Large intestine (tissue), 3 donors: ENCODE measurements around the gene TUBGCP2. TPM values are rescaled to one million over a fixed set of nuclear protein-coding genes. Genes with fewer than 3 reads are reported as not detected.
"Not testable (repeated sequence)": the region's sequence is repeated elsewhere in the genome, so short reads cannot be mapped to it uniquely, and the experiment has no call there.

ENCODE experiments used
- DNase-seq, 2 donors: peaks; one replicate each; pipeline versions ENCODE4 v3.0.0 to v3.0.0-alpha.2; 2013
- H3K27ac ChIP-seq: one replicate; pipeline ENCODE4 v1.5.1; 2013; ENCODE audit warnings: low read length
- H3K27me3 ChIP-seq: 2 replicates; pipeline ENCODE4 v1.6.1; 2013; ENCODE audit warnings: low read length; ENCODE audit not compliant: control insufficient read depth, insufficient read depth
- H3K36me3 ChIP-seq: 2 replicates; pipeline ENCODE4 v1.6.1; 2013; ENCODE audit warnings: low read length; ENCODE audit not compliant: control insufficient read depth, insufficient read depth
- H3K4me1 ChIP-seq: one replicate; pipeline ENCODE4 v1.6.1; 2013; ENCODE audit warnings: low read length; ENCODE audit not compliant: control insufficient read depth, insufficient read depth
- H3K4me3 ChIP-seq: one replicate; pipeline ENCODE4 v1.5.1; 2013; ENCODE audit warnings: low read length
- H3K9me3 ChIP-seq: one replicate; pipeline ENCODE4 v1.6.1; 2013; ENCODE audit warnings: mild to moderate bottlenecking, low read depth, low read length, moderate library complexity; ENCODE audit not compliant: control insufficient read depth
- WGBS: methylation state at CpG from one replicate; pipeline ENCODE4 v1.1.5; 2013; ENCODE audit warnings: low lambda C conversion rate; ENCODE audit not compliant: insufficient coverage; 5-methylcytosine and 5-hydroxymethylcytosine counted together
- polyA plus RNA-seq: library from polyadenylated mRNA; unstranded; fragments of 120-200 nt; gene quantifications from one replicate; pipeline ENCODE4 v1.2.1, GENCODE V29; 2013

The TUBGCP2 gene
- polyA plus RNA-seq, 1 donor = 53.2 TPM

DNA sequence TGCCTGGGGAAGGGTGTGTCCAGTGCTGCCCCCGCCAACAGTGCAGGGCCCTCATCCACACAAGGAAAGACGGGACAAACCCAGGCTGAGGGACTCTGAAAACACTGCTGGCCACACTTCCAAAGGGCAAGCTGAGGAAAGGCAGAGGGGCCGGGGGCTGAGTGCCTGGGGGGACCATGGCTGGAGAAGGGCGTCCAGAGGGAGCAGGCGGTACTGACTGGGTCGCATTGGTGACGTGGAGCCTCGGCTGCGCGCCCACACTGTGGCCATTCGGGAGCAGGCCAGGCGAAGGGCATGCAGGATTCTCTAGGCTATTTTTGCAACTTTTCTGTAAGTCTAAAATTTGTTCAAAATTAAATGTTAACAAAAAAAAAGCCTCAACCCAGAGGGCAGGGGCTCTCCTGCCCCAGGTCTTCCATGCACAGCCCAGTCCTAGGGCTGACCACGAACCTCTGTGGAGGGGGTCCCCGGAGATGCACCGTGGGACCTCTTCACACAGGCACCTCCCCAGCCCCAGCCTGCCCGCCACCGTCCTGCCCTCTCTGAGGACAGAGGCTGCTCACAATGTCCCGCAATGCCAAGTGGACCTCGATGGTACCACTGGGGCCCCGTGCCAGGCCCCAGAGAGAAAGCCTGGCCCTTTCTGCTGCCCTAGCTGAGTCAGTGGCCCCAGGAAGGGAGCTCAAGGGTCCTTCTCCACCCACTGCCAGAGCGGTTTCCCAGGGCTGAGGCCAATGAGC is 42.4 kb downstream of the TUBGCP2 start:
- no peak overlapping the region for H3K4me3 ChIP-seq
- H3K9me3 ChIP-seq = no peaks in the 10 kb centered on the region
- DNase-seq = no peak
- WGBS = no CpG with 5 or more reads among the region's 21 CpGs
- H3K36me3 ChIP-seq = no peaks in the 10 kb centered on the region
- no peak overlapping the region for H3K27ac ChIP-seq
- H3K27me3 ChIP-seq = peaks cover 3% of the 10 kb centered on the region
- H3K4me1 ChIP-seq = peaks cover 11% of the 10 kb centered on the region

DNA sequence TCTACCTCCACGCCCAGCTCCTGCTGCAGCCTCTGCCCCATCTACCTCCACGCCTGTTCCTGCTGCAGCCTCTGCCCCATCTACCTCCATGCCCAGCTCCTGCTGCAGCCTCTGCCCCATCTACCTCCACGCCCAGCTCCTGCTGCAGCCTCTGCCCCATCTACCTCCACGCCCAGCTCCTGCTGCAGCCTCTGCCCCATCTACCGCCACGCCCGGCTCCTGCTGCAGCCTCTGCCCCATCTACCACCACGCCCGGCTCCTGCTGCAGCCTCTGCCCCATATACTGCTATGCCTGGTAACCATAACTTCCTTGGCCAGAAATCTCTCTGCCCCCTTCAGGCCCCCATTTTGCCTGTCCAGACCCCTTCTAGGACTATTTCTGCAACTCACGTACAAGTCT is 43.6 kb downstream of the TUBGCP2 start:
- not testable (repeated sequence) for H3K9me3 ChIP-seq, H3K27me3 ChIP-seq, H3K4me3 ChIP-seq, H3K36me3 ChIP-seq, H3K27ac ChIP-seq, DNase-seq
- peaks cover 11% of the 10 kb centered on the region for H3K4me1 ChIP-seq
- no CpG with 5 or more reads among the region's 10 CpGs for WGBS

DNA sequence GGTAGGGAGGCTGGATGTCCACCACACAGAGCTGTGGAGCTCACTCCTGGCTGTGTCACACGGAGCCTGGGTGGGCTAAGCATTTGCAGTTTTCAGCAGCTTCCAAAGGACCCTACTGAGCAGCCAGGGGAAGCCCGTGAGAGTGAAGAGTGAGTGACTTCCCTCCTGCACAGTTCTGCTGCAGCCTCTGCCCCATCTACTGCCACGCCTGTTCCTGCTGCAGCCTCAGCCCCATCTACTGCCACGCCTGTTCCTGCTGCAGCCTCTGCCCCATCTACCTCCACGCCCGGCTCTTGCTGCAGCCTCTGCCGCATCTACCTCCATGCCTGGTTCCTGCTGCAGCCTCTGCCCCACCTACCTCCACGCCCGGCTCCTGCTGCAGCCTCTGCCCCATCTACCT is 44.2 kb downstream of the TUBGCP2 start:
- H3K27me3 ChIP-seq = peaks cover 3% of the 10 kb centered on the region
- H3K9me3 ChIP-seq = no peaks in the 10 kb centered on the region
- H3K4me1 ChIP-seq = peaks cover 11% of the 10 kb centered on the region
- no peak overlapping the region for H3K4me3 ChIP-seq
- no peaks in the 10 kb centered on the region for H3K36me3 ChIP-seq
- no CpG with 5 or more reads among the region's 9 CpGs for WGBS
- DNase-seq = no peak
- H3K27ac ChIP-seq = no peak overlapping the region

DNA sequence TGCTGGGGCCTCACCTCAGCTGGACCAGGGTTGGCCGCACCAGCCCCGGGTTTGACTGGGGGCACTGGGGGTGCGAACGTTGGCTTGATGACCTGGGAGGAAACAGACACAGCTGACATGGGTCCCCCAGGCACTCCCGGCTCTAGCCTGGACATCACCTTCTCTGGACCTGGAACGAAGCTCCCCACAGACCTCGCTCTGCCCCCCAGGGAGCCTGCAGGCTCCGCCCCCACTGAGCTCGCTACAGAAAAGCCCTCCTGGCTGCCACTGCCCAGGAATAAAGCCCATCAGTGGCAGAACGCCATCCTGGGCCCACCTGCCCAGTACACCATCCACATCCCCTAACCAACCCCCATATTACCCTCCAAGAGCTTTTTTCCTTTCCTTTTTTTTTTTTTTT is 45.0 kb downstream of the TUBGCP2 start:
- DNase-seq = no peak
- WGBS = no CpG with 5 or more reads among the region's 10 CpGs
- H3K27me3 ChIP-seq = peaks cover 3% of the 10 kb centered on the region
- H3K36me3 ChIP-seq = no peaks in the 10 kb centered on the region
- H3K4me1 ChIP-seq = peaks cover 11% of the 10 kb centered on the region
- H3K9me3 ChIP-seq = no peaks in the 10 kb centered on the region
- no peak overlapping the region for H3K27ac ChIP-seq
- no peak overlapping the region for H3K4me3 ChIP-seq

DNA sequence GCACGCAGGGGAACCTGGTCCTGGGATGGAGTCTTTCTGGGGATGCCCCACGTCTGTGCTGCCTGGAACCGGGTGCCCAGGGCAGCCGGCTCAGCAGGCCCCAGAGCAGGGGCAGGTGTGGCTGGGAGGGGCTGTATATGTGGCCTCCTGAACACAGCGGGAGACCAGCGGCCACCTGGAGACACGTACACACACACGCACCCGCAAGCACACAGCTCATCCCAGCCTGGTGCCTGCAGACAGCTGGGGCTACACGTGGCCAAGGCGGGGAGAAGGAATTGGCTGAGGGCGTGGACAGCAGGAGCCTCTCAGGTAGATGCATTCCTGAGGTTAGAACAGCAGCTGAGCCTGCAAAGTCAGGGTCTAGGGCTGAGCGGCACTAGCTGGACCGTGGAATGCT is 46.0 kb downstream of the TUBGCP2 start:
- Histone ChIP-seq H3K4me1 (peaks cover 17% of the 10 kb centered on the region), H3K27ac (no peak overlapping the region), H3K9me3 (no peaks in the 10 kb centered on the region), H3K4me3 (no peak overlapping the region), H3K36me3 (no peaks in the 10 kb centered on the region), H3K27me3 (peaks cover 3% of the 10 kb centered on the region)
- peak in 1 of 2 donors; percentile 50 for DNase-seq
- no CpG with 5 or more reads among the region's 14 CpGs for WGBS

DNA sequence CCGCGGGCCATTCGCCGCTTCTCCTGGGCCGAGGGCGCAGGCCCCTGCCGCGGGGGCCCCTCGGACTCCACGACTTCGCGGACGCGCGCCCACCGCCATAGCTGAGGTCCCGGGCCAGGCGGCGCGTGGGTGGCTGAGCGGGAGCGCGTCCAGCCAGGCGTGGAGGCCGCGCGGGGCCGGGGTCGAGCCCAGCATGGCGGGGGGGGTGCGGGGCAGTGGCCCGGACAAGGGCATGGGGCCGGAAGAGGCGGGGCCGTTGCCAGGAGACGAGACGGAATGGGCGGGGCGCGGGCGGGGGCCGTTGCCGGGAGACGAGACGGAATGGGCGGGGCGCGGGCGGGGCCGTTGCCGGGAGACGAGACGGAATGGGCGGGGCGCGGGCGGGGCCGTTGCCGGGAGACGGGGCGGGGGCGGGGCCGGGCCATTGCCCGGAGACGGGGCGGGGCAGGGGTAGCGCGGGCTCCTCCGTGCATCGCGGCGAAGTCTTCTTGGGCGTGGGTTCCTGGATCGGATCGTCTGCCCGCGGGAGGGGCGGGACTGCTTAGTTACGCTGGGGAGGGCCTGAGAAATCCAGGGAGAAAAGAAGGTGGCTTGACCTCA is 46.8 kb downstream of the TUBGCP2 start:
- Histone ChIP-seq H3K4me1 (peaks cover 24% of the 10 kb centered on the region), H3K27me3 (peaks cover 3% of the 10 kb centered on the region), H3K4me3 (peak overlapping the region; percentile 58), H3K27ac (peak overlapping the region; percentile 44), H3K9me3 (no peaks in the 10 kb centered on the region), H3K36me3 (no peaks in the 10 kb centered on the region)
- WGBS = no CpG with 5 or more reads among the region's 79 CpGs
- peak; percentile 57 to 77 for DNase-seq

DNA sequence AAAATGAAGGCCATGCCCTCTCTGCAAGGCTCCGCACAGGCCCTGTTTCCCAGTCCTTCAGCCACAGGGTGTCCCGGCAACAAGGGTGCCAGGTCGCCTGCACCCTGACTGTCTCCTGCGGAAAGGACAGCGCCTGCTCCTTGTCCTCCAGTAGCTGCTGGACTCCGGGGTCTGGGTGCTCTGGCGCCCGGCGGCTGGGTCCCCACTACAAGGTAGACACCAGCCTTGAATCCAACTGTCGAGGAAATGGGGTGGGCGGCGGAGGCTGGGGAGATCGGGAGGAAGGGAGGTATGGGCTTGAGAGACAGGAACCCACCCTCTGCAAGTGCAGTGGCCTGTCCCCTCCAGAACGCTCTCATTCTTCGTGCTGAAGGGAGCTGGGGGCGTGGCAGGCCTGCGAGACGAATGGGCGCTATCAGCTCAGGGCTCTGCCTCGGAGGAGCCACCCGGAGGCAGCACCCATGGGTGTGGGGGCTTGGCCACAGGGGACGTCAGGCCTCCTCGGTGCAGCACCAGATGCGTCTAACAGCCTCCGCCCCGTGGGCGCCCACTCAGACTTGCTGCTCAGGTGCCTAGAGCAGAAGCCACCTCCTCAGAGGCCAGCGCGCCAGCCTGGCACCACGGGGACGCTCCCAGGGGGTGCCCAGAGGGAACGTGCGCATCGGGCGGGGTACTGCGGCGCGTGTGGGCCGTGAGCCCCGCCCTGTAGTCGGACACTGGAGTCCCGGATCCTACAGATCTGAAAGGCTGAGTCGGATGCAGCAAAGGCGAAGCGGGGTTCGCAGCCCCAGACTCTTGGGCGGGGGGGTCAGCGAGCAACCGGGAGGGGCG is 47.6 kb downstream of the TUBGCP2 start:
- no CpG with 5 or more reads among the region's 50 CpGs for WGBS
- peak; percentile 52 to 78 for DNase-seq
- Histone ChIP-seq H3K27ac (peak overlapping the region; percentile 44), H3K4me3 (peak overlapping the region; percentile 58), H3K36me3 (no peaks in the 10 kb centered on the region), H3K27me3 (peaks cover 3% of the 10 kb centered on the region), H3K9me3 (no peaks in the 10 kb centered on the region), H3K4me1 (peaks cover 24% of the 10 kb centered on the region)

DNA sequence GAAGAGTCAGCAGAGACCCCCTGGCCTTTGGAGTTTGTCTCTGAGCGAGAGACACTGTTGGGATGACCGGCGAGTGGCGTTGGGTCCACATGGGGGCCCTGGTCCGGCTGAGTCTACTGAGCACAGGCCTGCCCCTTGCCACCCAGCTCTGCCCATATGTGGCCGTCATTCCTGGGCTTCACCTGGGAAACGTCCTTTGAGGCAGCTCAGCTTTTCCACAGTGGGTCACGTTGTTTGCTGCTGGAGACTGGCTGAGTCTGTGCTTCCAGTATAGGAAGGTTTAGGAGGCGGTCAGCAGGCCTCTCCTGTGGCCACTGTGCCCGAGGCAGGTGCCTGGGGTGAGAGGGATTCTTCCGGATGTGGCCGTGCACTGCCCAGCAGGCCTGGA is 49.1 kb downstream of the TUBGCP2 start:
- no peak for DNase-seq
- H3K9me3 ChIP-seq = no peaks in the 10 kb centered on the region
- no peak overlapping the region for H3K4me3 ChIP-seq
- no peaks in the 10 kb centered on the region for H3K36me3 ChIP-seq
- H3K27me3 ChIP-seq = peaks cover 3% of the 10 kb centered on the region
- H3K27ac ChIP-seq = no peak overlapping the region
- WGBS = no CpG with 5 or more reads among the region's 12 CpGs
- H3K4me1 ChIP-seq = peaks cover 24% of the 10 kb centered on the region

DNA sequence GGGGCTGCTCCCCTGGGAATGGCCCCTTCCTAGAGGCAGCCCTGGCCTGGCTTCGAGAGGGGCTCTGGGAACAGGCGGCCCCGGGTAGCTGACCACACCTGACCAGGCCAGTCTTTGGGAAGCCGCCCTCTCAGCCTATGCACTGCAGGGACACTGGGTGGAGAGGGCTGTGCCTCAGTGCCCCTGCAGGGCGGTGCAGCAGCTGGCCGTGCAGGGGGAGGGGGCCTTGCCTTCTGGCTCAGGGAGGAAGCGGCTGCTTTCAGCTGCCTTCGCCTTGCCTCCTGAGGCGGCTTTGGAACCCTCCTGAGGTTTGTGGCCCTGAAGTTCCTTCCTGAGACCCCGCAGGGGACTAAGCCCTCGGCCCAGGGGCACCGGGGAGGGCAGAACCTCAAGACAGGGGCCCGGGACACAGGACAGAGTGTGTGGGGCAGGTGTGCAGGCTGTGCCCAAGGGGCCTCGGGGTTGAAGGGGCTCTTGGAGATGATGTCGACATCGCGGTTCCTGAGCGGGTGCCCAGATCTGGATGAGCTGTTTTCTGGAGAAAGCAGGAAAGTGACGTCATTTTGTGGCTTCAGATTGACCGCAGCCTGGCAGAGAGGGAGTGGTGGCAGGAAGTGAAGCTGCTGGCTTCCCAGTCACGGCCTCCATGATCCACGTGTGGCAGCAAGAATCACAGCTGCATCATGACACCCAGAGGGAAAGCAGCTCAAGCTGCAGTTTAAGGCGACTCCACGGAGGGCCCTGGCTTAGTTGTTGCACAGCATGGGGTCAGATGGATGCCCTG is 49.7 kb downstream of the TUBGCP2 start:
- no CpG with 5 or more reads among the region's 24 CpGs for WGBS
- H3K4me1 ChIP-seq = peaks cover 24% of the 10 kb centered on the region
- H3K9me3 ChIP-seq = no peaks in the 10 kb centered on the region
- H3K36me3 ChIP-seq = no peaks in the 10 kb centered on the region
- no peak overlapping the region for H3K27ac ChIP-seq
- DNase-seq = no peak
- peaks cover 3% of the 10 kb centered on the region for H3K27me3 ChIP-seq
- H3K4me3 ChIP-seq = no peak overlapping the region
